NCI-H748 (cell line): ENCODE measurements around the gene GPR171.

Experiments
- DNase-seq: peaks from one replicate; lab custom pipeline; 2025; ENCODE audit not compliant: unreplicated experiment; lab: John Stamatoyannopoulos, UW

The GPR171 gene

GRCh38 chr3:151213881-151214280, 10.9 kb upstream of the GPR171 start:
- DNase-seq = no peak

- no peak for DNase-seq
Observed at GRCh38 chr3:151213151-151213550, 10.1 kb upstream of the GPR171 start.

GRCh38 chr3:151210676-151211381, 7.8 kb upstream of the GPR171 start:
- no peak for DNase-seq

- DNase-seq = no peak
Observed at GRCh38 chr3:151209654-151210053, 6.6 kb upstream of the GPR171 start.

GRCh38 chr3:151206201-151206600, 3.2 kb upstream of the GPR171 start:
- no peak for DNase-seq

GRCh38 chr3:151205482-151205881, 2.5 kb upstream of the GPR171 start:
- DNase-seq = no peak

GRCh38 chr3:151204530-151205402, 1.8 kb upstream of the GPR171 start:
- DNase-seq = no peak

GRCh38 chr3:151201051-151201730, 1.8 kb downstream of the GPR171 start:
- no peak for DNase-seq

- DNase-seq = no peak
Observed at GRCh38 chr3:151200586-151200985, 2.4 kb downstream of the GPR171 start.

GRCh38 chr3:151199554-151200438, 3.2 kb downstream of the GPR171 start:
- DNase-seq = no peak

- peak; percentile 77 for DNase-seq
Observed at GRCh38 chr3:151198849-151199248, 4.2 kb downstream of the GPR171 start.

- peak; percentile 25 for DNase-seq
Observed at GRCh38 chr3:151197981-151198767, 4.8 kb downstream of the GPR171 start.

- DNase-seq = no peak
Observed at GRCh38 chr3:151197228-151197627, 5.8 kb downstream of the GPR171 start.

GRCh38 chr3:151196434-151196833, 6.6 kb downstream of the GPR171 start:
- peak; percentile 8 for DNase-seq

- DNase-seq = no peak
Observed at GRCh38 chr3:151195826-151196225, 7.2 kb downstream of the GPR171 start.

GRCh38 chr3:151192545-151192944, 10.5 kb downstream of the GPR171 start:
- DNase-seq = no peak

- DNase-seq = no peak
Observed at GRCh38 chr3:151191095-151191494, 11.9 kb downstream of the GPR171 start.

GRCh38 chr3:151183265-151183671, 19.7 kb downstream of the GPR171 start:
- no peak for DNase-seq

GRCh38 chr3:151182349-151183079, 20.5 kb downstream of the GPR171 start:
- no peak for DNase-seq
